M059J (cell line): ENCODE data around the gene AATK. TPM values are rescaled to one million over a fixed set of nuclear protein-coding genes. Genes with fewer than 3 reads are reported as not detected.

Experiments
- DNase-seq: peaks from one replicate; pipeline ENCODE4 v3.0.0-alpha.2; 2012; ENCODE audit warnings: low read depth
- total RNA-seq: library from RNA; depleted of rRNA; stranded (reverse); fragments of >200 nt; shearing (Covaris generic); gene quantifications from 2 replicates; pipeline ENCODE4 v1.2.3, GENCODE V29; 2014; rRNA removed

AATK gene
- 0.10 TPM in 1 of 2 replicates, not detected in the other for total RNA-seq

GRCh38 chr17:81166033-81166492 lies at the start of gene AATK:
AATK (minus strand) TSS chr17:81166221; CDS start chr17:81165992, 229 bp downstream.
- DNase-seq: no peak

- no peak for DNase-seq
Measured at GRCh38 chr17:81213978-81214377, 48.0 kb upstream of the AATK start.

GRCh38 chr17:81212365-81212764 lies 46.3 kb upstream of the AATK start:
- DNase-seq: no peak

- DNase-seq: no peak
Measured at GRCh38 chr17:81210868-81211267, 44.8 kb upstream of the AATK start.

- DNase-seq: no peak
Measured at GRCh38 chr17:81210466-81210865, 44.4 kb upstream of the AATK start.

- no peak for DNase-seq
Measured at GRCh38 chr17:81209141-81209540, 43.1 kb upstream of the AATK start.

GRCh38 chr17:81208651-81209050 lies 42.6 kb upstream of the AATK start:
- DNase-seq: no peak

- no peak for DNase-seq
Measured at GRCh38 chr17:81207610-81208581, 41.9 kb upstream of the AATK start.

GRCh38 chr17:81206657-81207056 lies 40.6 kb upstream of the AATK start:
- no peak for DNase-seq

GRCh38 chr17:81206166-81206565 lies 40.1 kb upstream of the AATK start:
- no peak for DNase-seq

- no peak for DNase-seq
Measured at GRCh38 chr17:81204578-81204977, 38.6 kb upstream of the AATK start.

GRCh38 chr17:81203136-81203535 lies 37.1 kb upstream of the AATK start:
- DNase-seq: no peak

- no peak for DNase-seq
Measured at GRCh38 chr17:81202318-81202717, 36.3 kb upstream of the AATK start.

- DNase-seq: peak; percentile 50
Measured at GRCh38 chr17:81200695-81201580, 34.9 kb upstream of the AATK start.

GRCh38 chr17:81200201-81200600 lies 34.2 kb upstream of the AATK start:
- no peak for DNase-seq

- no peak for DNase-seq
Measured at GRCh38 chr17:81199482-81199830, 33.4 kb upstream of the AATK start.

GRCh38 chr17:81198826-81199481 lies 32.9 kb upstream of the AATK start:
- no peak for DNase-seq

GRCh38 chr17:81197831-81198490 lies 31.9 kb upstream of the AATK start:
- no peak for DNase-seq

GRCh38 chr17:81197409-81197795 lies 31.4 kb upstream of the AATK start:
- DNase-seq: no peak

GRCh38 chr17:81196505-81197408 lies 30.7 kb upstream of the AATK start:
- no peak for DNase-seq
